ENCODE results near the gene HLTF. TPM values are rescaled to one million over a fixed set of nuclear protein-coding genes. Genes with fewer than 3 reads are reported as not detected.

Gene HLTF
- total and polyA plus RNA-seq, 2 of the 13 experiments (the other 11 are each of a cell fraction or from before 2014, with no cell fraction given), result 12.0 to 22.9 TPM

GRCh38 chr3:149129326-149130205 is 43.2 kb upstream of the HLTF start, which contains the start of gene HPS3 (continued):
- TF ChIP-seq ZNF674 (CRISPR knock-in tag; IDR thresholded peaks at IDR 0.05; ENCODE audit: low read depth) (peak; percentile 8; the same call in 1 of the 2 replicates), DNMT1 (CRISPR knock-in tag; IDR thresholded peaks at IDR 0.05) (0 out of 2 replicates have a peak, but pooled peaks have one; percentile 8), TARDBP (CRISPR knock-in tag; IDR thresholded peaks at IDR 0.05) (peak; percentile 85), ZNF234 (CRISPR knock-in tag; conservative IDR thresholded peaks at IDR 0.05) (no peak), JUNB (CRISPR knock-in tag; IDR thresholded peaks at IDR 0.05; ENCODE audit: borderline replicate concordance) (no peak), NFATC3 (CRISPR knock-in tag; IDR thresholded peaks at IDR 0.05) (no peak), DPF2 (CRISPR knock-in tag; IDR thresholded peaks at IDR 0.05; ENCODE audit: borderline replicate concordance, low read depth) (no peak), ZNF841 (CRISPR knock-in tag; IDR thresholded peaks at IDR 0.05; ENCODE audit: borderline replicate concordance) (no peak), GRHL1 (CRISPR knock-in tag; conservative IDR thresholded peaks at IDR 0.05) (no peak), RARG (CRISPR knock-in tag; IDR thresholded peaks at IDR 0.05; ENCODE audit: low read depth) (no peak), ZNF263 (CRISPR knock-in tag; IDR thresholded peaks at IDR 0.05) (peak; percentile 9; the same call in 1 of the 2 replicates), CEBPB (IDR thresholded peaks at IDR 0.05; ENCODE audit: borderline replicate concordance, low read depth, low read length) (no peak), ZKSCAN8 (CRISPR knock-in tag; IDR thresholded peaks at IDR 0.05; ENCODE audit: borderline replicate concordance) (no peak), ZNF350 (CRISPR knock-in tag; IDR thresholded peaks at IDR 0.05; ENCODE audit: borderline replicate concordance, low read depth) (peak; percentile 84; the same call in 1 of the 2 replicates), PHB2 (IDR thresholded peaks at IDR 0.05; ENCODE audit: partially characterized antibody) (no peak), DMAP1 (CRISPR knock-in tag; IDR thresholded peaks at IDR 0.05) (no peak)
- TF ChIP-seq, protein P1, sequence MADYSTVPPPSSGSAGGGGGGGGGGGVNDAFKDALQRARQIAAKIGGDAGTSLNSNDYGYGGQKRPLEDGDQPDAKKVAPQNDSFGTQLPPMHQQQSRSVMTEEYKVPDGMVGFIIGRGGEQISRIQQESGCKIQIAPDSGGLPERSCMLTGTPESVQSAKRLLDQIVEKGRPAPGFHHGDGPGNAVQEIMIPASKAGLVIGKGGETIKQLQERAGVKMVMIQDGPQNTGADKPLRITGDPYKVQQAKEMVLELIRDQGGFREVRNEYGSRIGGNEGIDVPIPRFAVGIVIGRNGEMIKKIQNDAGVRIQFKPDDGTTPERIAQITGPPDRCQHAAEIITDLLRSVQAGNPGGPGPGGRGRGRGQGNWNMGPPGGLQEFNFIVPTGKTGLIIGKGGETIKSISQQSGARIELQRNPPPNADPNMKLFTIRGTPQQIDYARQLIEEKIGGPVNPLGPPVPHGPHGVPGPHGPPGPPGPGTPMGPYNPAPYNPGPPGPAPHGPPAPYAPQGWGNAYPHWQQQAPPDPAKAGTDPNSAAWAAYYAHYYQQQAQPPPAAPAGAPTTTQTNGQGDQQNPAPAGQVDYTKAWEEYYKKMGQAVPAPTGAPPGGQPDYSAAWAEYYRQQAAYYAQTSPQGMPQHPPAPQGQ (CRISPR knock-in tag; IDR thresholded peaks at IDR 0.05; ENCODE audit: borderline replicate concordance), result no peak
- TF ChIP-seq, protein P2, sequence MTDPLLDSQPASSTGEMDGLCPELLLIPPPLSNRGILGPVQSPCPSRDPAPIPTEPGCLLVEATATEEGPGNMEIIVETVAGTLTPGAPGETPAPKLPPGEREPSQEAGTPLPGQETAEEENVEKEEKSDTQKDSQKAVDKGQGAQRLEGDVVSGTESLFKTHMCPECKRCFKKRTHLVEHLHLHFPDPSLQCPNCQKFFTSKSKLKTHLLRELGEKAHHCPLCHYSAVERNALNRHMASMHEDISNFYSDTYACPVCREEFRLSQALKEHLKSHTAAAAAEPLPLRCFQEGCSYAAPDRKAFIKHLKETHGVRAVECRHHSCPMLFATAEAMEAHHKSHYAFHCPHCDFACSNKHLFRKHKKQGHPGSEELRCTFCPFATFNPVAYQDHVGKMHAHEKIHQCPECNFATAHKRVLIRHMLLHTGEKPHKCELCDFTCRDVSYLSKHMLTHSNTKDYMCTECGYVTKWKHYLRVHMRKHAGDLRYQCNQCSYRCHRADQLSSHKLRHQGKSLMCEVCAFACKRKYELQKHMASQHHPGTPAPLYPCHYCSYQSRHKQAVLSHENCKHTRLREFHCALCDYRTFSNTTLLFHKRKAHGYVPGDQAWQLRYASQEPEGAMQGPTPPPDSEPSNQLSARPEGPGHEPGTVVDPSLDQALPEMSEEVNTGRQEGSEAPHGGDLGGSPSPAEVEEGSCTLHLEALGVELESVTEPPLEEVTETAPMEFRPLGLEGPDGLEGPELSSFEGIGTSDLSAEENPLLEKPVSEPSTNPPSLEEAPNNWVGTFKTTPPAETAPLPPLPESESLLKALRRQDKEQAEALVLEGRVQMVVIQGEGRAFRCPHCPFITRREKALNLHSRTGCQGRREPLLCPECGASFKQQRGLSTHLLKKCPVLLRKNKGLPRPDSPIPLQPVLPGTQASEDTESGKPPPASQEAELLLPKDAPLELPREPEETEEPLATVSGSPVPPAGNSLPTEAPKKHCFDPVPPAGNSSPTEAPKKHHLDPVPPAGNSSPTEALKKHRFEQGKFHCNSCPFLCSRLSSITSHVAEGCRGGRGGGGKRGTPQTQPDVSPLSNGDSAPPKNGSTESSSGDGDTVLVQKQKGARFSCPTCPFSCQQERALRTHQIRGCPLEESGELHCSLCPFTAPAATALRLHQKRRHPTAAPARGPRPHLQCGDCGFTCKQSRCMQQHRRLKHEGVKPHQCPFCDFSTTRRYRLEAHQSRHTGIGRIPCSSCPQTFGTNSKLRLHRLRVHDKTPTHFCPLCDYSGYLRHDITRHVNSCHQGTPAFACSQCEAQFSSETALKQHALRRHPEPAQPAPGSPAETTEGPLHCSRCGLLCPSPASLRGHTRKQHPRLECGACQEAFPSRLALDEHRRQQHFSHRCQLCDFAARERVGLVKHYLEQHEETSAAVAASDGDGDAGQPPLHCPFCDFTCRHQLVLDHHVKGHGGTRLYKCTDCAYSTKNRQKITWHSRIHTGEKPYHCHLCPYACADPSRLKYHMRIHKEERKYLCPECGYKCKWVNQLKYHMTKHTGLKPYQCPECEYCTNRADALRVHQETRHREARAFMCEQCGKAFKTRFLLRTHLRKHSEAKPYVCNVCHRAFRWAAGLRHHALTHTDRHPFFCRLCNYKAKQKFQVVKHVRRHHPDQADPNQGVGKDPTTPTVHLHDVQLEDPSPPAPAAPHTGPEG (CRISPR knock-in tag; IDR thresholded peaks at IDR 0.05), result 0 out of 2 replicates have a peak, but pooled peaks have one; percentile 24
